NCI-H1048 (cell line): Measurements from ENCODE around the gene BACH2.
A peak's percentile ranks its signal among the peaks of the same experiment; 100 is the strongest.
"Not testable (repeated sequence)": the region's sequence is repeated elsewhere in the genome, so short reads cannot be mapped to it uniquely, and the experiment has no call there.

ENCODE experiments used
- DNase-seq: peaks from one replicate; lab custom pipeline; 2025; lab: John Stamatoyannopoulos, UW

Gene BACH2

GRCh38 chr6:89993411-89993810 is 303.2 kb downstream of the BACH2 start:
- DNase-seq: no peak

- DNase-seq: no peak
Observed at GRCh38 chr6:89992818-89993217, 303.8 kb downstream of the BACH2 start.

GRCh38 chr6:89989742-89990141 is 306.9 kb downstream of the BACH2 start:
- DNase-seq: no peak

GRCh38 chr6:89987830-89988229 is 308.8 kb downstream of the BACH2 start:
- DNase-seq: no peak

GRCh38 chr6:89987140-89987539 is 309.5 kb downstream of the BACH2 start:
- no peak for DNase-seq

- no peak for DNase-seq
Observed at GRCh38 chr6:89986650-89987074, 310.0 kb downstream of the BACH2 start.

GRCh38 chr6:89985751-89986493 is 310.7 kb downstream of the BACH2 start:
- DNase-seq: no peak

- DNase-seq: no peak
Observed at GRCh38 chr6:89984926-89985750, 311.5 kb downstream of the BACH2 start.

- DNase-seq: no peak
Observed at GRCh38 chr6:89980353-89980752, 316.3 kb downstream of the BACH2 start.

GRCh38 chr6:89979481-89980119 is 317.0 kb downstream of the BACH2 start:
- DNase-seq: no peak

- DNase-seq: no peak
Observed at GRCh38 chr6:89978749-89979145, 317.9 kb downstream of the BACH2 start.

GRCh38 chr6:89977808-89978748 is 318.6 kb downstream of the BACH2 start:
- peak; percentile 8 for DNase-seq

- no peak for DNase-seq
Observed at GRCh38 chr6:89976694-89977020, 320.0 kb downstream of the BACH2 start.

GRCh38 chr6:89975991-89976693 is 320.5 kb downstream of the BACH2 start:
- no peak for DNase-seq

GRCh38 chr6:89975366-89975765 is 321.3 kb downstream of the BACH2 start:
- no peak for DNase-seq

- no peak for DNase-seq
Observed at GRCh38 chr6:89974834-89975233, 321.8 kb downstream of the BACH2 start.

GRCh38 chr6:89972025-89972381 is 324.6 kb downstream of the BACH2 start:
- no peak for DNase-seq

GRCh38 chr6:89971338-89972024 is 325.2 kb downstream of the BACH2 start:
- DNase-seq: not testable (repeated sequence)

GRCh38 chr6:89970609-89971337 is 325.9 kb downstream of the BACH2 start:
- DNase-seq: no peak

- DNase-seq: no peak
Observed at GRCh38 chr6:89970072-89970471, 326.6 kb downstream of the BACH2 start.
